ENCODE measurements around the gene ADAMTS9. TPM values are rescaled to one million over a fixed set of nuclear protein-coding genes. Genes with fewer than 3 reads are reported as not detected.

The ADAMTS9 gene
- total and polyA plus RNA-seq, 2 donors (not counting 3 experiments of a cell fraction or from before 2014, with no cell fraction given), result 6.5 to 23.9 TPM

- H3K9ac ChIP-seq (replicated peaks; ENCODE audit: extremely low read depth, insufficient read depth, low read length), result no peak overlapping the region
- FAIRE-seq (no peak), DNase-seq (ENCODE audit: low read depth, low spot score) (no peak)
- no peaks in the 10 kb centered on the region for H3K9me1 ChIP-seq (replicated peaks; ENCODE audit: control insufficient read depth, extremely low read depth, insufficient read depth, low read length)
- H3K4me3 ChIP-seq (replicated peaks in 1 of 3; ENCODE audit: insufficient read depth in 1 of 3, low read depth in 1 of 3, low read length in 3 of 3), result no peak overlapping the region
- dilution Hi-C loops (cut with MboI; ENCODE audit: extremely low pct_ligation_motif_present, low sequenced_read_pairs) (no loop called here), intact Hi-C loops (cut with micrococcal nuclease) (loop anchor here (1.0 kb wide), 2 partner anchors 186 to 451 kb away; no protein-coding TSS in a partner anchor)
- ChIA-PET CTCF (interaction anchor here (1.2 to 1.3 kb wide), 4 partner anchors 12 to 526 kb away, joined by 3 to 4 read pairs (median 3); no protein-coding TSS in a partner anchor), POLR2A (no interaction called here)
- H3K27me3 ChIP-seq (ENCODE audit: control insufficient read depth in 2 of 2, insufficient read depth in 2 of 2, low read length in 2 of 2), result no peaks in the 10 kb centered on the region
- no peak overlapping the region for H3K4me2 ChIP-seq (ENCODE audit: insufficient read depth, low read length)
- no peaks in the 10 kb centered on the region for H3K36me3 ChIP-seq (ENCODE audit: control insufficient read depth in 2 of 2, extremely low read depth in 1 of 2, insufficient read depth in 2 of 2, low read length in 2 of 2)
- TF ChIP-seq CTCF (IDR thresholded peaks at IDR 0.05; ENCODE audit: extremely low read depth in 1 of 2, insufficient read depth in 1 of 2, low read depth in 1 of 2, low read length in 2 of 2) (no peak), MYC (IDR thresholded peaks at IDR 0.05; ENCODE audit: low read depth, low read length) (no peak), JUN (IDR thresholded peaks at IDR 0.05; ENCODE audit: borderline replicate concordance, insufficient read depth, insufficient read length, low read depth) (no peak), EZH2 (IDR thresholded peaks at IDR 0.05; ENCODE audit: borderline replicate concordance, low read depth, low read length, severe bottlenecking) (no peak), POLR2AphosphoS5 (IDR thresholded peaks at IDR 0.05; ENCODE audit: insufficient read depth, low read depth, low read length) (no peak), POLR2A (IDR thresholded peaks at IDR 0.05; ENCODE audit: low read depth, low read length) (no peak), FOS (IDR thresholded peaks at IDR 0.05; ENCODE audit: borderline replicate concordance, insufficient read depth, low read length) (no peak), MAX (IDR thresholded peaks at IDR 0.05; ENCODE audit: insufficient read depth, insufficient read length) (no peak), GATA2 (IDR thresholded peaks at IDR 0.05; ENCODE audit: insufficient read depth, insufficient read length, low read depth, low read length) (no peak)
- no TSS peak for BruUV-seq (replicated peaks)
- H3K79me2 ChIP-seq (ENCODE audit: control insufficient read depth, insufficient read depth, low read length), result no peaks in the 10 kb centered on the region
- no peaks in the 10 kb centered on the region for H3K4me1 ChIP-seq (ENCODE audit: control insufficient read depth, extremely low read depth, insufficient read depth, low read length)
- no peak overlapping the region for H2AFZ ChIP-seq (ENCODE audit: low read depth, low read length)
- H3K27ac ChIP-seq (ENCODE audit: insufficient read depth, low read depth, low read length), result no peak overlapping the region
- H3K9me3 ChIP-seq (replicated peaks; ENCODE audit: control insufficient read depth, insufficient read depth, low read length), result no peaks in the 10 kb centered on the region
- no peaks in the 10 kb centered on the region for H4K20me1 ChIP-seq (replicated peaks; ENCODE audit: control insufficient read depth, extremely low read depth, insufficient read depth, low read length)
These were observed 31.2 kb upstream of the ADAMTS9 start for GRCh38 chr3:64718976-64719375.
